Measurements from ENCODE around the gene NFIX. TPM values are rescaled to one million over a fixed set of nuclear protein-coding genes. Genes with fewer than 3 reads are reported as not detected.
"Not testable (repeated sequence)": the region's sequence is repeated elsewhere in the genome, so short reads cannot be mapped to it uniquely, and the experiment has no call there.

Gene NFIX
- total and polyA plus RNA-seq, 9 of the 15 experiments (the other 6 are each of a cell fraction or from before 2014, with no cell fraction given), result 0.28 to 26.8 (median 5.4) TPM

GRCh38 chr19:12957389-12957952 lies 37.8 kb upstream of the NFIX start:
- WGBS (ENCODE audit: insufficient coverage, low coverage, missing lambda C conversion rate), result 15% methylated on average over 22 of the region's 31 CpGs
- peak overlapping the region; percentile 96 for H3K4me2 ChIP-seq (ENCODE audit: insufficient read depth, low read length)
- BruUV-seq (replicated peaks); in situ Hi-C loops (cut with MboI); H4K20me1 ChIP-seq (replicated peaks; ENCODE audit: control insufficient read depth, insufficient read depth, low read length); FAIRE-seq; H3K9me1 ChIP-seq (ENCODE audit: control insufficient read depth, insufficient read depth, low read length); H3K9me3 ChIP-seq (replicated peaks; ENCODE audit: control insufficient read depth, insufficient read depth, low read depth, low read length); H3K27me3 ChIP-seq (ENCODE audit: control insufficient read depth in 2 of 2, insufficient read depth in 2 of 2, low read length in 2 of 2); intact Hi-C loops (cut with micrococcal nuclease); DNase-seq (ENCODE audit: extremely low read depth in 1 of 4, low spot score in 3 of 4): not testable (repeated sequence)
- peak overlapping the region; percentile 92 for H3K27ac ChIP-seq (ENCODE audit: extremely low read depth, low read depth, low read length)
- peak; percentile 8; the same call in 2 of the 3 replicates for ATAC-seq
- peaks cover 49% of the 10 kb centered on the region for H3K79me2 ChIP-seq (ENCODE audit: control insufficient read depth, insufficient read depth, low read length)
- CTCF ChIA-PET (ENCODE audit: low intra/inter-chr PET ratio), result interaction anchor here (0.8 kb wide), 1 partner anchor 71 kb away, joined by 3 read pairs; no protein-coding TSS in a partner anchor
- H3K4me1 ChIP-seq (replicated peaks in 1 of 2; ENCODE audit: control insufficient read depth in 2 of 2, insufficient read depth in 2 of 2, low read length in 2 of 2), result peaks cover 0 to 39% of the 10 kb centered on the region in 2 experiments; a peak in 3 of 5 replicates
- peak overlapping the region; percentile 81 for H2AFZ ChIP-seq (ENCODE audit: low read depth, low read length)
- POLR2A ChIA-PET, result interaction anchor here (0.6 to 3.7 kb wide), 6 partner anchors 8 to 164 kb away, joined by 3 to 18 read pairs (median 4); partner anchors contain the start of genes CALR, FARSA and RAD23A
- H3K36me3 ChIP-seq (ENCODE audit: control insufficient read depth, insufficient read depth, low read length), result peaks cover 32% of the 10 kb centered on the region; the same call in 2 of the 3 replicates
- H3K9ac ChIP-seq (ENCODE audit: insufficient read depth in 1 of 2, low read depth in 2 of 2, low read length in 2 of 2), result peak overlapping the region; percentile 88 to 99
- peak overlapping the region; percentile 96 for H3K4me3 ChIP-seq
- TF ChIP-seq HLTF (IDR thresholded peaks at IDR 0.05) (0 out of 2 replicates have a peak, but pooled peaks have one; percentile 16), ZNF197 (CRISPR knock-in tag; IDR thresholded peaks at IDR 0.05; ENCODE audit: low read depth) (0 out of 2 replicates have a peak, but pooled peaks have one; percentile 34), SMARCA4 (IDR thresholded peaks at IDR 0.05) (peak; percentile 57; the same call in 1 of the 2 replicates), LARP7 (IDR thresholded peaks at IDR 0.05) (0 out of 2 replicates have a peak, but pooled peaks have one; percentile 48), NFRKB (IDR thresholded peaks at IDR 0.05; ENCODE audit: low read depth) (peak; percentile 49; the same call in 1 of the 2 replicates), KLF1 (tag; IDR thresholded peaks at IDR 0.05) (peak; percentile 97), TAL1 (IDR thresholded peaks at IDR 0.05) (peak; percentile 20; the same call in 1 of the 2 replicates), MIER1 (IDR thresholded peaks at IDR 0.05; ENCODE audit: low read depth) (0 out of 2 replicates have a peak, but pooled peaks have one; percentile 51), TRIM28 (IDR thresholded peaks at IDR 0.05) (peak; percentile 74), BCOR (IDR thresholded peaks at IDR 0.05) (peak; percentile 95), NKRF (IDR thresholded peaks at IDR 0.05; ENCODE audit: borderline replicate concordance) (0 out of 2 replicates have a peak, but pooled peaks have one; percentile 6), CC2D1A (IDR thresholded peaks at IDR 0.05) (0 out of 2 replicates have a peak, but pooled peaks have one; percentile 16), ARID1B (IDR thresholded peaks at IDR 0.05) (peak; percentile 19; the same call in 1 of the 2 replicates), TAF9B (IDR thresholded peaks at IDR 0.05; ENCODE audit: partially characterized antibody) (peak; percentile 8), CXXC5 (CRISPR knock-in tag; IDR thresholded peaks at IDR 0.05) (0 out of 2 replicates have a peak, but pooled peaks have one; percentile 49), MNT (conservative IDR thresholded peaks at IDR 0.05) (peak in 1 of 2 experiments; percentile 40; a peak in 1 of 4 replicates), BRD4 (IDR thresholded peaks at IDR 0.05) (peak; percentile 37; the same call in 1 of the 2 replicates), EP400 (IDR thresholded peaks at IDR 0.05) (peak; percentile 74; the same call in 1 of the 2 replicates), LEF1 (IDR thresholded peaks at IDR 0.05) (peak; percentile 53), CHD4 (IDR thresholded peaks at IDR 0.05; ENCODE audit: insufficient read depth, insufficient replicate concordance, low read depth, low read length, poor library complexity, severe bottlenecking) (peak; percentile 94), ZNF384 (IDR thresholded peaks at IDR 0.05; ENCODE audit: low read depth, low read length) (peak; percentile 46; the same call in 1 of the 2 replicates)
